H1 (cell line): Measurements from ENCODE around the gene RAB34. TPM values are rescaled to one million over a fixed set of nuclear protein-coding genes. Genes with fewer than 3 reads are reported as not detected.

Experiments
- CTCF ChIA-PET: fragments of 300-600 bp; sonication (Branson Sonifier 250); formaldehyde crosslinking; loops from one replicate; lab custom pipeline; 2021; ENCODE audit not compliant: partially characterized antibody; lab: Charles Lee
- POLR2A ChIA-PET: fragments of 300-600 bp; sonication (Branson Sonifier 250); formaldehyde crosslinking; loops from one replicate; lab custom pipeline; 2021; ENCODE audit warnings: inconsistent platforms; ENCODE audit not compliant: partially characterized antibody; lab: Charles Lee
- DNase-seq, 2 experiments: peaks; one replicate each; pipeline versions ENCODE4 v3.0.0 to v3.0.0-alpha.2; 2010 to 2022; ENCODE audit warnings: low spot score in 2 of 2, low read depth in 1 of 2, mixed read lengths in 1 of 2
- FAIRE-seq: peaks from 2 replicates; lab custom pipeline; 2011; peaks lifted over from hg19 to GRCh38; lab: Jason Lieb, UNC
- H2AFZ ChIP-seq: 2 replicates; pipeline ENCODE4 v1.8.1; 2012; ENCODE audit warnings: low read length, inconsistent platforms
- H2AK5ac ChIP-seq: 2 replicates; pipeline ENCODE4 v1.6.1; 2013; ENCODE audit warnings: low read depth, low read length
- H2BK120ac ChIP-seq: replicated peaks from 2 replicates; pipeline ENCODE3; 2013; ENCODE audit warnings: low read depth, low read length, inconsistent platforms
- H2BK12ac ChIP-seq: 2 replicates; pipeline ENCODE4 v1.6.1; 2013; ENCODE audit warnings: low read depth, low read length
- H2BK15ac ChIP-seq: 2 replicates; pipeline ENCODE4 v1.6.1; 2013; ENCODE audit warnings: low read length
- H2BK20ac ChIP-seq: 2 replicates; pipeline ENCODE4 v1.6.1; 2013; ENCODE audit warnings: low read length
- H2BK5ac ChIP-seq: 2 replicates; pipeline ENCODE4 v1.6.1; 2013; ENCODE audit warnings: low read depth, low read length
- H3K14ac ChIP-seq: 2 replicates; pipeline ENCODE4 v1.6.1; 2013; ENCODE audit warnings: inconsistent platforms; ENCODE audit not compliant: insufficient read length
- H3K18ac ChIP-seq: 2 replicates; pipeline ENCODE4 v1.6.1; 2013; ENCODE audit warnings: low read length; ENCODE audit errors: extremely low read depth
- H3K23ac ChIP-seq: 2 replicates; pipeline ENCODE4 v1.6.1; 2013; ENCODE audit warnings: inconsistent platforms; ENCODE audit not compliant: insufficient read length
- H3K23me2 ChIP-seq: 2 replicates; pipeline ENCODE4 v1.6.1; 2013; ENCODE audit warnings: low read depth, low read length
- H3K27ac ChIP-seq: 2 replicates; pipeline ENCODE4 v1.6.1; 2011; ENCODE audit warnings: low read depth, low read length, inconsistent platforms
- H3K27me3 ChIP-seq, 4 experiments: replicated peaks in 1 of 4; 1 replicate in 1 of 4; 2 replicates in 3 of 4; pipeline versions ENCODE4 v1.6.1 to v1.8.1; 2011 to 2013; ENCODE audit warnings: low read length in 3 of 4, mild to moderate bottlenecking in 3 of 4, inconsistent platforms in 2 of 4, mixed read lengths in 2 of 4, moderate library complexity in 1 of 4; ENCODE audit not compliant: control insufficient read depth in 3 of 4, insufficient read depth in 3 of 4; ENCODE audit errors: extremely low read depth in 1 of 4
- H3K36me3 ChIP-seq, 4 experiments: 2 replicates each; pipeline versions ENCODE4 v1.6.1 to v1.8.1; 2011 to 2013; ENCODE audit warnings: mild to moderate bottlenecking in 4 of 4, low read length in 3 of 4, moderate library complexity in 2 of 4, control low read depth in 1 of 4, inconsistent platforms in 1 of 4; ENCODE audit not compliant: insufficient read depth in 4 of 4, control insufficient read depth in 2 of 4
- H3K4ac ChIP-seq: replicated peaks from 2 replicates; pipeline ENCODE3; 2013; ENCODE audit warnings: low read length, low read depth, mixed read lengths, inconsistent platforms; ENCODE audit not compliant: insufficient read length
- H3K4me1 ChIP-seq, 4 experiments: replicated peaks in 1 of 4; 1 replicate in 1 of 4; 2 replicates in 3 of 4; pipeline versions ENCODE4 v1.6.1 to v1.8.1; 2011 to 2013; ENCODE audit warnings: low read length in 3 of 4, inconsistent platforms in 2 of 4, mixed read lengths in 1 of 4; ENCODE audit not compliant: insufficient read depth in 4 of 4, control insufficient read depth in 3 of 4
- H3K4me2 ChIP-seq, 2 experiments: 2 replicates each; pipeline versions ENCODE4 v1.6.1 to v1.8.1; 2011 to 2013; ENCODE audit warnings: low read depth in 2 of 2, low read length in 2 of 2, control low read depth in 1 of 2, inconsistent platforms in 1 of 2, mild to moderate bottlenecking in 1 of 2; ENCODE audit not compliant: insufficient read depth in 1 of 2
- H3K4me3 ChIP-seq, 4 experiments: fragments of 200-600, 300-600 bp in 1 of 4; sonication (generic), shearing (Covaris generic), sonication (Bioruptor Twin) in 1 of 4; 2 replicates each; pipeline versions ENCODE4 v1.5.1 to v1.8.1; 2011 to 2016; ENCODE audit warnings: low read length in 4 of 4, low read depth in 3 of 4, control low read depth in 2 of 4, inconsistent platforms in 2 of 4, mild to moderate bottlenecking in 2 of 4, mixed read lengths in 1 of 4, moderate library complexity in 1 of 4; ENCODE audit not compliant: insufficient read depth in 2 of 4; ENCODE audit errors: extremely low read depth in 1 of 4
- H3K56ac ChIP-seq: replicated peaks from 2 replicates; pipeline ENCODE3; 2013; ENCODE audit warnings: low read depth, mild to moderate bottlenecking, mixed read lengths, low read length, inconsistent platforms; ENCODE audit not compliant: insufficient read length
- H3K79me1 ChIP-seq: 2 replicates; pipeline ENCODE4 v1.6.1; 2013; ENCODE audit warnings: low read depth, low read length, control low read depth
- H3K79me2 ChIP-seq, 2 experiments: 2 replicates each; pipeline versions ENCODE4 v1.6.1 to v1.8.1; 2012 to 2013; ENCODE audit warnings: low read length in 2 of 2, mild to moderate bottlenecking in 2 of 2, inconsistent platforms in 1 of 2; ENCODE audit not compliant: insufficient read depth in 2 of 2, control insufficient read depth in 1 of 2
- H3K9ac ChIP-seq, 4 experiments: replicated peaks in 1 of 4; 1 replicate in 1 of 4; 2 replicates in 3 of 4; pipeline versions ENCODE4 v1.6.1 to v1.8.1; 2011 to 2013; ENCODE audit warnings: low read depth in 3 of 4, low read length in 3 of 4, control low read depth in 2 of 4, mild to moderate bottlenecking in 2 of 4, moderate library complexity in 2 of 4, inconsistent platforms in 1 of 4; ENCODE audit errors: extremely low read depth in 1 of 4
- H3K9me3 ChIP-seq, 2 experiments: 2 replicates each; pipeline versions ENCODE4 v1.6.1 to v1.8.1; 2012 to 2013; ENCODE audit warnings: mild to moderate bottlenecking in 2 of 2, moderate library complexity in 2 of 2, control low read depth in 1 of 2, inconsistent platforms in 1 of 2, low read depth in 1 of 2, low read length in 1 of 2, mixed read lengths in 1 of 2; ENCODE audit not compliant: insufficient read depth in 2 of 2
- H4K20me1 ChIP-seq, 2 experiments: replicated peaks in 1 of 2; 2 replicates each; pipeline versions ENCODE3 to v1.8.1; 2011 to 2013; ENCODE audit warnings: inconsistent platforms in 2 of 2, low read length in 2 of 2, mild to moderate bottlenecking in 1 of 2; ENCODE audit not compliant: insufficient read depth in 2 of 2, control insufficient read depth in 1 of 2
- H4K5ac ChIP-seq: 2 replicates; pipeline ENCODE4 v1.6.1; 2013; ENCODE audit warnings: low read length, low read depth, mixed read lengths, inconsistent platforms; ENCODE audit not compliant: insufficient read length
- H4K8ac ChIP-seq: 2 replicates; pipeline ENCODE4 v1.8.0; 2013; ENCODE audit warnings: mild to moderate bottlenecking, moderate library complexity, low read length, inconsistent platforms; ENCODE audit not compliant: insufficient read depth; ENCODE audit errors: extremely low read depth
- H4K91ac ChIP-seq: replicated peaks from 2 replicates; pipeline ENCODE3; 2013; ENCODE audit warnings: low read length, mixed read lengths, inconsistent platforms; ENCODE audit not compliant: insufficient read length
- CBX5 ChIP-seq: fragments of 300-800, 300-1000 bp; sonication (generic); IDR thresholded peaks from 2 replicates; pipeline ENCODE4 v1.7.1; 2016; ENCODE audit warnings: antibody characterized with exemption, low read length, low read depth
- CHD1 ChIP-seq: IDR thresholded peaks from 2 replicates; pipeline ENCODE4 v1.6.1; 2012; ENCODE audit warnings: low read depth, low read length, improper control_type of control experiment
- HDAC2 ChIP-seq, 2 experiments: fragments of 300-600 bp in 1 of 2; sonication (generic) in 1 of 2; IDR thresholded peaks; 2 replicates each; pipeline ENCODE4 v1.6.1; 2011 to 2012; ENCODE audit warnings: low read depth in 2 of 2, low read length in 2 of 2, mild to moderate bottlenecking in 2 of 2, moderate library complexity in 2 of 2, borderline replicate concordance in 1 of 2, inconsistent platforms in 1 of 2
- NANOG ChIP-seq: IDR thresholded peaks from 2 replicates; pipeline ENCODE4 v1.6.1; 2011; ENCODE audit warnings: low read length, low read depth, mild to moderate bottlenecking, inconsistent platforms; ENCODE audit not compliant: insufficient read depth, poor library complexity, severe bottlenecking
- RFX5 ChIP-seq: IDR thresholded peaks from 2 replicates; pipeline ENCODE4 v1.6.1; 2011; ENCODE audit warnings: low read depth, low read length, improper control_type of control experiment, borderline replicate concordance
- TAF1 ChIP-seq: IDR thresholded peaks from 2 replicates; pipeline ENCODE4 v1.6.1; 2011; ENCODE audit warnings: mild to moderate bottlenecking, low read depth, low read length
- WGBS, 2 experiments: shearing (Covaris generic) in 1 of 2; methylation state at CpG; one replicate each; pipeline versions ENCODE4 v1.1.6 to v1.1.7; 2013 to 2015; ENCODE audit warnings: low lambda C conversion rate in 2 of 2, mixed read lengths in 2 of 2, inconsistent platforms in 1 of 2, low coverage in 1 of 2, missing lambda C conversion rate in 1 of 2; ENCODE audit not compliant: insufficient replicate concordance in 2 of 2, insufficient coverage in 1 of 2, insufficient read length in 1 of 2; ENCODE audit errors: extremely low coverage in 1 of 2, missing lambda C conversion rate in 1 of 2; 5-methylcytosine and 5-hydroxymethylcytosine counted together
- polyA plus RNA-seq, 7 experiments: library from polyadenylated mRNA; depleted of rRNA in 3 of 7; stranded (reverse) in 5 of 7; unstranded in 2 of 7; fragments of >200 nt in 5 of 7; fragments of 200-250 nt in 2 of 7; gene quantifications; 1 replicate in 5 of 7; 2 replicates in 1 of 7; 4 replicates in 1 of 7; pipeline versions ENCODE4 v1.2.1 to v1.2.3, GENCODE V29; 2011 to 2013; ENCODE audit warnings: missing spikeins in 2 of 7, mixed read lengths in 2 of 7
- total RNA-seq: library from RNA; stranded (reverse); fragmentation: NEBNext Ultra II Directional; extraction: Animal tissue kit (Norgen Biotek cat#: 25700); gene quantifications from 2 replicates; pipeline ENCODE4 v1.2.1, GENCODE V29; 2021

Gene RAB34
- total and polyA plus RNA-seq, 2 of the 8 experiments (the other 6 are each of a cell fraction or from before 2014, with no cell fraction given): 237 to 305 TPM

GRCh38 chr17:28737770-28738679 is 20.4 kb upstream of the RAB34 start:
- Histone ChIP-seq H3K23me2 (no peaks in the 10 kb centered on the region), H3K27ac (no peak overlapping the region), H3K27me3 (no peaks in the 10 kb centered on the region), H4K8ac (peak overlapping the region; percentile 41; the same call in 1 of the 2 replicates), H2BK12ac (no peak overlapping the region), H3K56ac (no peak overlapping the region), H3K23ac (no peak overlapping the region), H3K14ac (no peak overlapping the region), H3K18ac (no peak overlapping the region), H3K4me1 (peaks cover 0 to 2% (median 0%) of the 10 kb centered on the region in 4 experiments; a peak in 1 of 7 replicates), H3K9ac (no peak overlapping the region), H4K5ac (no peak overlapping the region), H3K4me3 (no peak overlapping the region), H2AFZ (no peak overlapping the region), H3K4me2 (no peak overlapping the region), H3K79me2 (no peaks in the 10 kb centered on the region), H3K4ac (no peak overlapping the region), H2BK5ac (no peak overlapping the region), H2BK120ac (no peak overlapping the region), H3K36me3 (peaks cover 9 to 17% (median 13%) of the 10 kb centered on the region in 4 experiments; a peak in 7 of 8 replicates), H4K20me1 (peaks cover 0 to 5% of the 10 kb centered on the region in 2 experiments), H4K91ac (no peak overlapping the region), H3K79me1 (peaks cover 2% of the 10 kb centered on the region; the same call in 1 of the 2 replicates), H2BK20ac (no peak overlapping the region), H3K9me3 (no peaks in the 10 kb centered on the region), H2BK15ac (no peak overlapping the region), H2AK5ac (no peak overlapping the region)
- no peak for DNase-seq
- ChIA-PET POLR2A (interaction anchor here (9.2 to 15.3 kb wide), 2 partner anchors 11 to 16 kb away, joined by 134 to 813 read pairs; partner anchors contain the start of genes NEK8, RPL23A and TLCD1), CTCF (interaction anchor here (5.6 kb wide), 1 partner anchor 11 kb away, joined by 70 read pairs; the partner anchor contains the start of genes NEK8 and TLCD1)
- no peak for FAIRE-seq
- WGBS, 2 experiments: 96% methylated on average over 20 of the region's 22 CpGs; no CpG with 5 or more reads in 1 of the 2 experiments
- TF ChIP-seq NANOG (no peak), TAF1 (no peak), HDAC2 (IDR thresholded peaks at IDR 0.05; ENCODE audit: borderline replicate concordance in 1 of 2, low read depth in 2 of 2, low read length in 2 of 2) (no peak), CHD1 (no peak), CBX5 (no peak), RFX5 (no peak)
- TF ChIP-seq, all 59 proteins: peak for 0
